GM12892 (cell line): ENCODE data around the gene POLRMT.

Source experiments
- POLR2A ChIP-seq: IDR thresholded peaks from 2 replicates; pipeline ENCODE4 v1.6.1; 2011; ENCODE audit warnings: low read depth, low read length, control low read depth
- POLR2AphosphoS5 ChIP-seq: IDR thresholded peaks from 2 replicates; pipeline ENCODE4 v1.6.1; 2011; ENCODE audit warnings: low read depth, low read length, control low read depth
- TAF1 ChIP-seq: IDR thresholded peaks from 2 replicates; pipeline ENCODE4 v1.6.1; 2011; ENCODE audit warnings: low read depth, mild to moderate bottlenecking, control low read depth, low read length, borderline replicate concordance

- no peak for TF ChIP-seq POLR2AphosphoS5
- TF ChIP-seq POLR2A: no peak
- no peak for TF ChIP-seq TAF1
Measured at GRCh38 chr19:664913-665443, 31.6 kb upstream of the POLRMT start.
